Measurements from ENCODE around the gene ACSM2B.
"Not testable (repeated sequence)": the region's sequence is repeated elsewhere in the genome, so short reads cannot be mapped to it uniquely, and the experiment has no call there.

Gene ACSM2B

DNA sequence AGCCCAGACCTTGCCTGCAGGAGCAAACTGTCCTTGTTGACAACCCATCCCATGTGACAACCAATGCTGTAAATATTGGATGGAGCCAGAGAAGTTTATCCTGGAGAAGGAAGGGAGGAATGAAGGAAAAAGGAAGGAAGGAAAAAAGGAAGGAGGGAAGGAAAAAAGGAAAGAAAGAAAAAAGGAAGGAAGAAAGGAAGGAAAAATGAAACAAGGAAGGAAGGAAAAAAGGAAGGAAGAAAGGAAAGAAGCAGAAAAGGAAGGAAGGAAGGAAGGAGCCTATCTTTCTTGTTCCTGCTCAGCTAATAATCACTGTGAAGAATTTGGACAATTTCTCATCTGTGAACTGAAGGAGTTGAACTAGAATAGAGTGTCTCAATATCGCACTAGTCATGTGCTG is 56.1 kb downstream of the ACSM2B start:
- no peak for DNase-seq

DNA sequence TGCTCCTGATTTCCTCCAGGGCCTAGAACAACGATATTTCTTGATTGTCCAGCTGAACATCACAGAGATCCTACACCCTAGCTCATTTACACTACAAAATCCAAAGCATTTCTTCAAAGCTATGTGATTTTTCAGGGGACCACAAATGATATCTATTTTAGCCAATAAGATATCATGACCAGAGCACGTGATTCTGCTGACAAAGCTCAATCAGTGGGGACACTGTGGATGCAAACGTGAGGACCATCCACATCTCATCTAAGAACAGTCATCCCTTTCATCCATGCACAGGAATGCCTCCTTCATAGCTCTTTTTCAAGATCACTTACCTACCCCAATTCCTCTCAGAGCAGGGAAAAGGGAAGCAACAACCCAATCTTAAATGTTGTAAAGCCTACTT is 56.9 kb downstream of the ACSM2B start:
- DNase-seq: no peak

- no peak for DNase-seq
Measured at GRCh38 chr16:20517149-20517548, 59.0 kb downstream of the ACSM2B start.

GRCh38 chr16:20515688-20516090 is 60.5 kb downstream of the ACSM2B start:
- DNase-seq: no peak

- DNase-seq: no peak
Measured at GRCh38 chr16:20510323-20510722, 65.8 kb downstream of the ACSM2B start.

GRCh38 chr16:20507280-20507679 is 68.9 kb downstream of the ACSM2B start:
- DNase-seq: no peak

DNA sequence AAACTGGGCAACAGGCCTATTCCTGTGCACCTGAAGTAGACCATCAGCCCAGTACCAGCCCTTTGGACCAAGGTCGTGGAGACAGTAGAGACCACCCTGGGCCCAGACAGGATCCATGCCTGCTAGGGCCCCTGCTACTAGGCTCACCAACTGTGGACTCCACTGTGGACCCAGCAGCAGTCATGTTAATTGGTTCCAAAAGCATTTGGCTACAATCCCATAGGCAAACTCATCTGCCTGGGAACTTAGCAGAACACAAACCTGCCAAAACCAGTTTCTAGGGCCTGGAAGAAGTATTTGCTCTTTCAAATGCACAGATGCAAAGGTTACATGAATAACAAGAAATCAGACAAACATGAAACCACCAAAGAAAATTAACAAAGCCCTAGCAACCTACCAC is 71.7 kb downstream of the ACSM2B start:
- DNase-seq: no peak

GRCh38 chr16:20491448-20491847 is 84.7 kb downstream of the ACSM2B start:
- DNase-seq: not testable (repeated sequence)

DNA sequence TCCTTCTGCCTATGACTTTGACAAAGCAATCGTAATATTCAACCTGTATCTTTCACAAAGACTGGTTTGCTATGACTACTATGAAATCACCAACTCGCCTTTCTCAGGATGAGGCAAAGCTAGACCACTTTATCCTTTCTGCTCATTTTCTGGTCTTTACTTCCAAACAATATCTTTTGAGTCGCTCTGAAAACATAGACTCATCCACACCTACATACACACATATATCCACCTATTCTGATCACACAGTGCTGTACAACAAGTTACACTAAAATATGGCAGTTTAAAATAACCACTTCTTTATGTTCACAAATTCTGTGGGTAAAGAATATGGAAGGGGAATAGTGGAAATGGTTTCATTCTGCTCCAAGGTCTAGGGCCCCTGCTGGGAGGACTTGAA is 85.2 kb downstream of the ACSM2B start:
- not testable (repeated sequence) for DNase-seq

Measured in retina (tissue), 1 donor.